AG08395 (cell line): Measurements from ENCODE around the gene NIT1.

Experiments used
- DNase-seq: peaks from one replicate; pipeline ENCODE4 v3.0.0; 2012; ENCODE audit warnings: mixed read lengths, low spot score

The NIT1 gene

DNA sequence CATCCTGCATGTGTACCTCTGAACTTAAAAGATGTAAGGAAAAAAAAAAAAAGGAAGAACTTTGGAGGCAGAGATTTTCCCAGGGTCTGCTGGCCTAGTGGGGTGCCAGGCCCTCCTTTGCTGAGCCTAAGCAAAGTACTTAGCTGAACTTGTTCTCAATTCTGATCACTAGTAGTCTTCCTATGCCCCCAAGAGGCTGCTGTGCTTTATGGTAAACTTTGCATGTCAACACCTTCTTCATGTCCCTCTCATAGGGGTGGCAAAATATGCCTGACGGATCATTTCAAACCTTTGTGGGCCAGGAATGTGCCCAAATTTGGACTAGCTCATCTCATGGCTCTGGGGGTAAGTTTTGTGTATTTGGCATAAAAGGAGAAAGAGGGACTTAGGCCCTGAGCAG is 40.0 kb downstream of the NIT1 start:
- no peak for DNase-seq

GRCh38 chr1:161158316-161159010 is 40.6 kb downstream of the NIT1 start:
- no peak for DNase-seq

DNA sequence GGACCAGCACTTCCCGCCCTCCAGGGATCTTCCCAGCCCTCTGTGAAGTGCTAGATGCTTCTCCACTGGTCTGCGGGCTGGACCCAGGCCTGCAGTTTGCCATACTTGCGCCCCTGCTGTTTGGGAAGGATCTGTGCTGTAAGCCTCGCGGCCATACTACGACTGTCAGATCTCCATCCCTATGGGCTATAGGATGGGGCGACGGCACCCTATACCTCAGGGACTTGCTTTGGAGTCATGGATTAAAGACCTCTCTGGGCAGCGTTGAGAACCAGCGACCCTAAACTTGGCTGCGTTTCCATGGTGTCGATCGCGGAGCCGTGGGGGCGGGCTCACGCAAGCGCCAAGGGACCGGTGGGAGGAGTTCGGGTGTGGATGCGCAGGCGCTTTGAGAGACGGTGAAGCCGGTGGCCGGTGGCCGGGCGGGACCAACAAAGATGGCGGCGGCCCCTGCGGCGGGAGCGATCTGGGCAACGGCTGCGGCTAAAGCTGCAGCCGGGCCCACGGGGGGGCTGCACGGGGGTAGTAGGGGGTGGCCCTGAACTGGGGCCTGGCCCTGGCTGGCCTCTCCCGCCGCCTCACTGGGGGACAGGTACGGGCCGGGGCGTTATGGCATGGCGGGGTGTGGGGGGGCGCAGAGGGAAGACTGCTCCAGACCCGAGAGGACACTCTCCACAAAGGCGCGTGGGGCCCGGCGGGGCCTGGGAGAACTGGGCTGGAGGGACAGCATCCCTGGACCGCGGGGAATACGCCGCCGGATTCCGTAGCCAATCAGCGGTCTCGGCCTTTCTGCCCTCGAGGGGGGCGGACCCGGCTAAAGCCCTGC is 41.4 kb downstream of the NIT1 start, which contains the start of gene USP21:
TSS of gene USP21 (plus strand) at position 414 of the 826 bp plus-strand sequence. CDS start 1,141 bp downstream, outside the sequence.
- peak; percentile 99 for DNase-seq

DNA sequence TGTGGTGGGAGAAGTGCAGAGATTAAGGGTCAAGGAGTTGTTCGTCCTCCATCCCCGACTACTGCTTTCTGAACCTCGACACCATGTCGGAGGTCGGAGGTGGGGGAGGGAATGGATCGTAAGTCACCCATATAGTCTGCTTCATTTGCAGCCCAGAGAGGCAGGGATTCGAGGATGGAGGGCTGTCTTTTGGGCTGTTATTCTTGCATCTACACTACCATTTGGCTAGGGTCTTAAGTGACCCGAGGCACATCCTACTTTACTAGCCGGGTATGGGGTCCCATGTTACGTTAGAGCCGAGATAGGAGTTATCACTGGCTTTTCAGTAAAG is 42.0 kb downstream of the NIT1 start:
- DNase-seq, result no peak

- DNase-seq, result no peak
These were observed 42.8 kb downstream of the NIT1 start for GRCh38 chr1:161160671-161161145.

- no peak for DNase-seq
These were observed 43.7 kb downstream of the NIT1 start for GRCh38 chr1:161161652-161162051.

DNA sequence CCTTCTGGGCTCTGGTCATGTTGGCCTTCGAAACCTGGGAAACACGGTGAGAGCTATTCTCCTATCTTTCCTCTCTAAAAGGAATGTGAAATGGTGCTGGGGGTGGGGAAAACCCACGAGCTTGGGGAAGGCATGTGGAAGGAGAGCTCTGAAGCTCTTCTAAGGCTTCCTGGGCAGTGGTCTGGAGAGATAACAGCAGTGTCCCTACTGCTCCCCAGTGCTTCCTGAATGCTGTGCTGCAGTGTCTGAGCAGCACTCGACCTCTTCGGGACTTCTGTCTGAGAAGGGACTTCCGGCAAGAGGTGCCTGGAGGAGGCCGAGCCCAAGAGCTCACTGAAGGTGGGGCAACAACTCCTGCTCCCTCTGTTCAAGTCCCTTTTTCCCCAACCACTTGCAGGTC is 44.1 kb downstream of the NIT1 start:
- DNase-seq, result no peak

- DNase-seq, result no peak
These were observed 44.9 kb downstream of the NIT1 start for GRCh38 chr1:161162806-161163205.

DNA sequence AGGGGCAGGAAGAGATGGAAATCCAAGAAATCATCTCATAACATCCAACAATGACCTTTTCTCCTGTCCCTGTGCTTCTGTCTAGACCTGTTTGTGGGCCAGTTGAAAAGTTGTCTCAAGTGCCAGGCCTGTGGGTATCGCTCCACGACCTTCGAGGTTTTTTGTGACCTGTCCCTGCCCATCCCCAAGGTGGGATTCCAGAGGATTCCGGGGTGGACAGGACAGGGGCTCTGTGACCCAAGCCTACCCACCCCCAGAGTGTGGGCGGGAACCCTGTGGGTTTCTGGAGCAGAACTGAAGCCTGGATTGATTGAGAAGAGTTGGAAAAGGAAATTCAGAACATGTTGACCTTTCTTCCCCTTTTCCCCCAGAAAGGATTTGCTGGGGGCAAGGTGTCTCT is 45.9 kb downstream of the NIT1 start:
- no peak for DNase-seq

- no peak for DNase-seq
These were observed 47.2 kb downstream of the NIT1 start for GRCh38 chr1:161164901-161165610.

DNA sequence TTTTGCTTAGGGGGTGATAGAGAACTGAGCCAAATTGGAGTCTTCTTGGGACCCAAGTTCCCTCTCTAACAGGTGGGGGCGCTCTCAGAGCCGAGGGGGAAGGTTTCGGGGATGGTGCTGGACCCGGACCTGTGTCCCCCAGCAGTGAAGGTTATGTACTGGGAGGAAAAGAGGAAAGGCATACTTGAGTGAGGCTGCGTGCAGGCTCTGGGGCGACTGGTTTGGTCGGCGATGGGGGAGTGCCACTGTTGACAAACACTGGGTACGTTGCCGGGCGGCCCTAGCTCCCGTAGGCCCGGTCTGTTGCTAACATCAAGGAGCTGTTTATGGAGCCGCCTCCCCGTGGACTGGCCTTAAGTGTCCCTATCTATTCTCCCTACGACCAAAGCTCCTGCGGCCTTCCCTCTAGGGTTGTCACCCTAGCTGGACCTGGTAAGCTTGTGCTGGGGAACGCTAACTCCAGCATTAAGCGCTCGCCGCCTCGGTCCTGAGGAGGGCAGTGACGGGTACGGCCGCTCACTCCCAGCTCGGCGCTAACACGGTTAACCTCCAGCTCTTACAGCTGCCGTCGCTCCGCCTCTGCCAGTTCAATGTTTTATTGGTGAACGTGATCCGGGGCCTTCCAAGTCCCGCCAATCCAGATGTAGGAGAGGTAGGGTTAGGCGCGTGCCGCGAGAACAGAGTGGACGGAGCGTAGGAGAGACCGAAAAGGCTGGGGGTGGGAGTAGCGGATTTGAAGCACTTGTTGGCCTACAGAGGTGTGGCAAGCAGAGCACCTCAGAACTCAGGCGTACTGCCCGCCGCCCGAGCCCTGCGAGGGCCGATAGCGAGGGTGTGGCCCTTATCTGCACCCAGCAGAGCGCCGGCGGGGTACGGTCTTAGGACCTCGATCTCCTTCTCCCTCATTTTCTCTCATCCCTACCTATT is 48.1 kb downstream of the NIT1 start, which contains the start of gene PPOX:
TSS of gene PPOX (plus strand) at position 685 of the 927 bp plus-strand sequence. CDS start 422 bp downstream, outside the sequence.
- DNase-seq, result peak; percentile 94

- no peak for DNase-seq
These were observed 49.0 kb downstream of the NIT1 start for GRCh38 chr1:161166669-161167548.

DNA sequence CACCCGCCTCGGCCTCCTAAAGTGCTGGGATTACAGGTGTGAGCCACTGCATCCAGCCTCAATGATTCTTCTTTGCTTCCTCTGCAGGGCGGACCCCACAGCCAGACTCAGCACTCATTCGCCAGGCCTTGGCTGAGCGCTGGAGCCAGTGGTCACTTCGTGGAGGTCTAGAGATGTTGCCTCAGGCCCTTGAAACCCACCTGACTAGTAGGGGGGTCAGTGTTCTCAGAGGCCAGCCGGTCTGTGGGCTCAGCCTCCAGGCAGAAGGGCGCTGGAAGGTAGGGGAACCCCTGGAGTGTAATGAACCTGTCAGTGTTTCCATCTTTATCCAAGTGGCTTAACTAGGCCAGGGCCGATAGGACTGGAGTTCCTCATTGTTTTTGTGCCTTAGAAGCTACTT is 51.0 kb downstream of the NIT1 start:
- DNase-seq, result no peak
